ENCODE measurements around the gene MCC.

The MCC gene

DNA sequence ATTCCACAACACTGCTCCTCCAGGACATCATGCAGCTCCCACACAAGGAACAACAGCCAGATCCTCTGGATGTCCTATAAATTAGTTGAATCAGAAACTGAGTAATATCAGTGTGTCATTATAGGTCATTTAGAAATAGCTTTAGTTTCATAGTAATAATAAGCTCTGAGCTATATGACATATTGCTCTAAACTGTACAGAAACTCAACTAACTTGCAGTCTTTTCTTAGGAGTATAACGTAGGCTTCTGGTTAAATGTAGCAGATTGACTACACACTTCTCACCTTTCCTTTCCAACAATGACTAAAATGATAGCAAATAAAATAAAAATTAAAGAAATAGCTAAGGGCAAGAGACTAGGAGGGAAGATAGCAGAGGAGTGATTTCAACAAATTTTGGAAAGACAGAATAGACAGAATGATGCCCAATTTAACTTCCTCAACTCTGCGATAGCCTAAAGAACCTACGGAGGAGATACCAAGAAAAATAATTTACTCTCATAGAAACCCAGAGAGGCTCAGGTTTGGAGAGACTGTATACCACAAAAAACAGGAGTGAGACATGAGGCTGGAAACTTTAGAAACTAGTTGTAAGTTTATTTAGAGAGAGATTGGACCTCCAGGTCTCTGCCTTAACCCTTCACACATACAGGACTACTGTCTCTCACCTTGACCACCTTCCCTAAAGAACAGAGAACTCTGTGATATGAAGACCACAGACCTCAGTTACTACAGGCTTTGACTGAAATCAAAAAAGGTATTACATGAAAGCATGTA is 247.1 kb downstream of the MCC start:
- DNase-seq: no peak

DNA sequence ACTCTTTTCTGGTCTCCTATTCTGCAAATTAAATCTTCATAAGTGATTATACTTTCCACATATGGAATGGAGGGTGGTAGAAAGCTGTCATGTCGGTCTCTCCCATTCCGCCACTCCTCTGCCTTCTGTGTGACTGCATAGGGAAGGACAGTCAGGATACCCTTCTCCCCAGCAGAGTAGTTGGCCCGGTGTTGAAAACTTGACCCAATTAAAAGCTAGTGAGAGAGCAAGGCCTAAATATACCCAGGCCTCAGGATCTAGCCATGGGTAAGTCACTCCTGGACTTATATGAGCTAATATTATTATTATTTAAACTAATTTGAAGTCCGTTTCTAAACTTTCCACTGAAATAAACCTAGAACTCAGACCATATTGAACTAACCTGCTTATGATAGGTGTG is 248.2 kb downstream of the MCC start:
- no peak for DNase-seq

DNA sequence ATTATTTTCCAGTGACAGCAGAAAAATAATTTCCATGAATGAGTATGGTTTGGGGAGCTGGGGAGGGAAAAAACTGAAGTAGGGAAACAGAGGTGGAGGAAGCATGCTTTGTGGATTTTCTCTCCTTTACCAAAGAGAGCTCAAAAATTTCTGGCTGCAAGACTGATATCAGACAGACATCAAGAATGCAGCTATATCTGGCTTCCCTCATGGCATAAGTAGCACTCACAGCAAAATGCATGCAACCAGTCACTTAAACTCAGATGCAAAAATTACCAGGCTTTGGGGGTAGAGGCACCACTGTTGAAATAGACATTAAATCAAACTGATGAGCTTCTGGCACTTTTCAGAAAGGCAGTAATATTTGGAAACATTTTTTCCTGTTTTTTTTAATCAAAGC is 250.4 kb downstream of the MCC start:
- no peak for DNase-seq

DNA sequence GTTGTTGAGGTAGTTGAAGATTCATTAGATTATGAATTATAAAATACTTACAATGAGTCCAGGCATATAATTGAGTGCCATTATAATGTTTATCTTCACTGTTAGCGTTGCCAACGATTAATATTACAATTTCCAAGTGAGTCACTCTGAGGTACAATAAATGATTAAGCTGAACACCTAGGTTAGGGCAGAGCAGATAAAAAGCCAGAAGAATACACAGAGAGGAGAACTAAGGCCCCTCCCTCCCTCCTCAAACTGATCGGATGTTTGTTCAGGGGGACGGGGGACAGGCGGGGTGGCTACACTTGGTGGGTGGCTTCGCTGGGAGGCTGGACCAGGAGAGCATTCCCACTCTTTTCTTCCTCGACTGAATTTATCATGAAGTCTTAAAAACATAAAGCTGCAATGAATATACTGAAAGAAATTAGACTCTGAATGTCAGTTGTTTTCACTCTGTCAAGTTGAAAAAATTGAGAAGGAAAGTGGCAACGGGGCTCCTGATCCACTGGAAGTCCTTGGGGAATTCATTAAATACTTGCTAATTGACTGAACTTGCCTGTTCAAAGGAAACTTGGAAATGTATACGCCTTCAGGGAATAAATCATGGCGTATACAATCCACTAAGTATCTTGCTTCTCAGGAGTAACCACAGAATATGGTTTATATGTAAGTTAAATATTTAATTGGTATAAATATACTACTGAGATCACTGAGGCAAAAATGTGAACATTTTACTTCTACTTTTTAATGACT is 251.5 kb downstream of the MCC start:
- no peak for DNase-seq

DNA sequence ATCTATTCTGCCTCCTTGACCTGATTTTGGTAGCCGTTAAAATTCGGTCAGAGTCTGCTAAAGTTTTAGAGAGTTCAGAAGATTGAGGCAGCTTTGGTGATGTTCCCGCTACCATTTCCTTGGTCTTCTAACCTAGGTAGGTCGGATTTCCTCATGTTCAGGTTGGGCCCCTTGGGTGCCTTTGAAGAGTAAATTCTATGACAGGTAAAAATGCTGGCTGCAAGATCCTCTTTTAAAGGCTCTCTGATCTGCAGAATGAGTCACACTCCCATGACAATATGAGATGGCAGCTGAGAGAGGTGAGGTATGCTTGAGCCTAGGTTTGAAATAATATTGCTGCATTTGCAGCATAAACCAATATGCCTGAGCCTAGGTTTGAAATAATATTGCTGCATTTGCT is 252.4 kb downstream of the MCC start:
- no peak for DNase-seq

DNA sequence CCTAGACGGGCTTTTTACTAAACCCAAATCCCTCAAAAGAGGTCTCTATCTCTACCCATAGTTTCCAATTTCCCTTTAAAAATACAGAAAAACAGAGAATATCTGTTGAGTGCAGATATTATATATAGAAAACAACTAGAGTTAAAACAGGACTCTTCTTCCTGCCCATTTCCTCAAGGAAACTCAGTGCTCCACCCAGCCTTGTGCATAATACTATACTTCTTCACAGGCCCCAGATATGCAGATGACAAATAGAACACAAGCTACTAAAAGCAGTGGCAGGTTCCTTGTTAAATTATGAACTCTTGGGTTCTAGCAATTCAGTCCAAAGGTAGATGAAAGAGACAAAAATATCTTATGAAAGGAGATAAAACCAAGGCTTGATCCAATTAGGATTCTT is 253.7 kb downstream of the MCC start:
- DNase-seq: no peak

DNA sequence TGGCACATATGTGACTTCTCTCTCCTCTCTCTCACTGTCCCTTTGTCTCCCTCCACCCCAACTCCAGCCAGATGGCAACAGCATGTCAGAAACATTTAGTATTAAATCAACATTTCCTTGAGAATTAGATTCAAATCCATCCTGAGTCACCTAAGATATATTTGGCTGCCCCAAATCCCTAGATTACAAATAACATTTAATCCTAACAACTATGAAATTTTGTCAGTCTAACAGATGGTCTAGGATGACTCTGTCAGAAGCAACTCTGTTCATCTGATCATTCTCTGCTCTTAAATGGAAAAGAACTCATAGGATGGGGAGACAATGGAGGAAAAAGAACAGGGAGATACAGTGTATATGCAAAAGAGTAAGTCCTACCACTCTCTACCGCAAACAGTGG is 254.6 kb downstream of the MCC start:
- DNase-seq: no peak

DNA sequence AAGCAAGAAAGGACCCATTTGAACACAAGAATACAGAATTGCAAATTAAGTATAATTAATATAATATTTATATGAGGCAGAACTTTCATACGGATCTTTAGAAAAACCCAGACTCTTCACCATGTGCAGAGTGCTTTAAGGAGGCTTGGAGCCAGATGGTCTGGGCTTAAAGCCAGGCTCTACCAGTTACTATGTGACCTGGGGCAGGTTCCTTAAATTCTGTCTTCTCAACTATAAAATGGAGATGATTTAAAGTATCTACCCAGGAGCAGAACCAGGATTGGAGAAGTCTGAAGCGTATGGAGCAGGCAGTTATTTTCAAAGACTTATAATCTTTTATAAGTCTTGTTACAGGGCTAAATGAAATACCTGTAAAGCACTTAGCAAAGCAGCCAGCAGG is 255.6 kb downstream of the MCC start:
- no peak for DNase-seq

DNA sequence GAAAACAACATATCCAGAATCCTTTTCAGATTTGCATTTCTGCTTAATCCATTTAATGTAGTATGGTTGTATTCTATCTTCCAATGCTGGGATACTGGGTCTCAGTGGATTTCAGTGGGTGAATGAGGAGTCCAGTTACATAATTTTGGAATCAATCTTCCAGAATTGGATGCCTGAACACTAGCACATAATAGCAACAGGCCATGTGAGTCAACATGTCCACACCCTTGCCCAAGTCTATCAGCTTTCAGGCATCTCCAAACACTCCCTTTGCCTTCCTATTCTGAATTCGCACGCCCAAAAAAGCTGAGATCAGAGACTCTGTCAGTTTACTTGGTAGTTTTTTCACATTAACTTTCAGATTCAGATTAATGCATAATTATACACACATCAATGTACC is 256.0 kb downstream of the MCC start:
- no peak for DNase-seq

DNA sequence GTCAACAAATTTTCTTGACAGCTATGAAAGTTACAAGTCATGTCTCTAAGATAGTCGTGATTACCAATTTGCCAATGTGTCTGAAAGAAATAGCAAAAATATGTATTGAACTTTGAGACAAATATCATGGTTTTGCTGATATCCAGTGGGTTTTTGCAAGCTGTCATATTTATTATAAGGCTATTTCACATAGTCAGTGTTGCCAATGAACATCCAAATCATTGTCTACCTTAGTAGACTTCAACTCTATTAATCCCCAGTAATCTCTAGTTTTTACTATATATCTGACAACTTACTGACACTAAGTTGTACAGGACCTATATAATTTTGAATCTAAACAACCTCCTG is 256.6 kb downstream of the MCC start:
- DNase-seq: no peak

DNA sequence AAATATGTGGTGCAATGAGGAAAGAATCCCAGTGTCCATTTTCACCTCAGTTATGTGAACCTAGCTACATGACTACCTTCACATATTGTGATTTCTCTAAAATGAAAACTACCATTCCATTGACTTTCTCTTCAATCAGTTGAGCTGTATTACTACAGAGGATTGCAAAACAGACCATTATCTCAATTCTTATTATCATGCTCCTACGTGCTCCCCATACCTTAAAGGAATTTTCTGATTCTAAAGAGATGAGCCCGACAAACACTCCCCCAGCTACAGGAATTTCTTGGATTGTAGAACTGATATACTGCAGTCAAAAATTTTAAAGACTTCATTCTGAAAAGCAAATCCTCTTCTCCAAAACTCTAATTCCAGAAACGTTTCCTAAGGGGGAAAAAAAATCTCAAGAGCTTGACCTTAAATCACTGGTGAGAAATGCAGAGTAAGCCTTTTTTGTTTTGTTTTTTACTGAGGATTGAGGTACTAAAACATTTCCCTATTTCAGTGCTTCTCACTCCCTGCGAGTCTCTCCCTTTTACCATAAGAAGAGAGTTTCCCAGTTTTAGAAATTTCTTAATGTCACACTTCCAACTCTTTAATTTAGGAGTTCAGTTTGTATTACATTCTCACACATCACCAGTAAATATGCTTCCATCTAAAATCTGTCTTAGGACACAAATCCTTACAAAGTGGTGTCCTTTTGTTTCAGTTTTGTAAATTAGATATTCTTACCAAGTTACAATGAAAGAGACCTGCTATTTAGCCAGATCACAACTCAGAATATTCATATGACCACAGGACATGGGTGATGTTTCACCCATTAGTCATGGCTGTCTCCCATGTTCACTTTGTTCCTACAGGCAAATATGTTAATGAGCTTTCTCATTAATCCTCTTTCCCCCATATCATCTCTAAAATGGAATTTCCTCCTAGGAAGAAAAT is 257.3 kb downstream of the MCC start:
- no peak for DNase-seq

DNA sequence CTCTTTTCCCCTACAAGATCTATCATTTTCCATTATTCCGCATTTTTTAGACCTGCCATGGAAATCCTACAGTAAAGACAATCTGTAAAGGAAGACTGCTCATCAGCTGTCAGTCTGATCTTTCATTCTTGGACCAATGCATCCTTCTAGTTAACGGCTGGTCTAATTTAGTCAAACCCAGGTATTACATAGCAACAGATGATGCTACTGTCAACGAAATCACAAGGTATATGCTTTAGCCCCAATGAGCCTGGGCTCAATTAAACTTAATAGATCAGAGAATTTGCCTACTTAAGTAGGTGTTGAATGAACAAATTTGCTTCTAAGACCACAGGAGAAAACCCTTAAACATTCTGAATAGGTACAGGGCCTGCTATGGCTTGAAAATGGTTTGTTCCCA is 260.5 kb downstream of the MCC start:
- DNase-seq: no peak

DNA sequence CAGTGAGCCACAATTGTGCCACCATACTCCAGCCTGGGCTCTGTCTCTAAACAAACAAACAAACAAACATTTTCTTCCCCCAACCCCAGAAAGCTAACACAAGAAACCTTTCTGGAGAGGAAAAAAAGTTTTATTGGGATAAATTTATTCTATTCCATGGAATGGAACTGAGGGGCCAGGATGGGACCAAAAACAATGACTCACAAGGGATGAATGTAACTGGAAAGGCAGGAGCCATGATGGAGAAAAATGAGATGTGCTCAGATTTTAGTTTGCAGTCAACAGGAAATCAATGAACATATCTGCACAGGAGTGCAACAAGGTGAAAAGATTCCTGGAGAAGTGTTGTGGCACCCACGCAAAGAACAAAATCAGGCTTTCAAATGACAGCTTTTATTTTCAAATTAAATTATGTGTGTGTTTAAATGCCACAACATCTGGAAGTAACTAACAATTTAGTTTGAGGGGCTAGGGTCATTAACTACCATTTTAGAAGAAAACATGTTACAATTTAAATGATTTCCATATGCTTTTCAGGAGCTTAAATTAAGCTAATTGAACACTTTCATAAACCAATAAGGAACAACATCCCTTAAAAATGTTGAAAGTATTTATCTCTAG is 262.0 kb downstream of the MCC start:
- DNase-seq: no peak

DNA sequence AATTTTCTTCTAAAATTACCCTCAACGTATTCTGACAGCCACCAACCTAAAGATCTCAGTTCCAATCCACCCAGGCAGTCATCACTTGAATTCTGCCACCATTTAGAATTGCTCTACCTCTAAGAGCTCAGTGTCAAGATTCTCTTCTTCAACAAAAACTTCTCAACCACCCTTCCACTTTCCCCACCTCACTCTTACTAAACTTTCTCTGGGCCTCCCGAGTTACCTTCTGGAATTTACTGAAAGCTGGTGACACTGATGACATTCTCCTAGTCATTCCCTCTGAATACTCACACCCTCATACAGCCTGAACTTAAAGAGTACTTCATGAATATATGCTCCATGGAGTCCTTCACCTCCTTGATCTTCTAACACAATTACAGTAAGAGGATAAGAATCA is 263.0 kb downstream of the MCC start:
- no peak for DNase-seq

DNA sequence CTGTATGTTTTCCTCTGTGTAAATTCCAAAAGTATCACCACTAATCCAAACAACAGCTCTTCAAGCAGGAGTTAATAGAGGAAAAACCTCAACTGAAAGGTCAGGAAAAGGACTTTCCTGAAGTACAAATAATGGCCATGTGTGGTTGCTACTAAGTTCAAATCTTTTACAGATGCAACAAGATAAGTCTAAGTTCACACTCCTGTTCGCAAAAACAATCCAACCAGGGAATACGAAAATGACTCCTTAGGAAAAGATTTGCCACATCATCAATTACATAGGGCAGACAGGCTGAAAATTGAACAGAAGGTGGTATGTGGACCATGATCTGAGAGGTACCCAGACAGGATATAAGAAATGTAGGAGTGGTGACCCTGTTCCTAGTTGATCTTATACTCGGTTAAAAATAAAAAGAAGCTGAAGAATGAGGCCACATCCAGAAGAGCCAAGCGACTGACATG is 263.6 kb downstream of the MCC start:
- no peak for DNase-seq

DNA sequence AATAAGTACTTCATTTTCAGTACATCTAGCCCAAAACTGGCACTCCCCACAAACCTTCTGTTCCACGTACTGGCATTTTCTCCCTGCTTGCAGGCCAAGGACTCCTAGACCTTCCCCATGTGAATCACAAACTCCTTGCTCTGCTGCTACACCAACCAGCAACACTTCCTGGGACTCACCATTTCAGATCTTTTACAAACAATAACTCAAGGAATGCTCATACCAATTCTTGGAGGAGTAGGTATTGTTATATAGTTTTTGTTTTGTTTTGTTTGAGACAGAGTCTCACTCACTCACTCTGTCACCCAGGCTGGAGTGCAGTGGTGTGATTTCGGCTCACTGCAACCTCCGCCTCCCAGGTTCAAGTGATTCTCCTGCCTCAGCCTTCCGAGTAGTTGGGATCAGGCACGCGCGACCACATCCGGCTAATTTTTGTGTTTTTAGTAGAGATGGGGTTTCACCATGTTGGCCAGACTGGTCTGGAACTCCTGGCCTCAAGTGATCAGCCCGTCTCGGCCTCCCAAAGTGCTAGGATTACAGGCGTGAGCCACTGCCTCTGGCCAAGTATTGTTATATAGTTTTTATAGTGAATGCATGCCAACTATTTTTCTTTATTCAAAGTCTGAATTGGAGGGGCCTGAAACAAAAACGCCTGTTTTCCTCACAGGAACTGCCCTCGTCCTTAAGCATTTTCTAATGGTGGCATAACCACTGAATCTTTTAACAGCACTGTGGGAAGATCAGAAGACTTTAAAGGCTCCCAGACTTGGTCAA is 264.2 kb downstream of the MCC start:
- no peak for DNase-seq

DNA sequence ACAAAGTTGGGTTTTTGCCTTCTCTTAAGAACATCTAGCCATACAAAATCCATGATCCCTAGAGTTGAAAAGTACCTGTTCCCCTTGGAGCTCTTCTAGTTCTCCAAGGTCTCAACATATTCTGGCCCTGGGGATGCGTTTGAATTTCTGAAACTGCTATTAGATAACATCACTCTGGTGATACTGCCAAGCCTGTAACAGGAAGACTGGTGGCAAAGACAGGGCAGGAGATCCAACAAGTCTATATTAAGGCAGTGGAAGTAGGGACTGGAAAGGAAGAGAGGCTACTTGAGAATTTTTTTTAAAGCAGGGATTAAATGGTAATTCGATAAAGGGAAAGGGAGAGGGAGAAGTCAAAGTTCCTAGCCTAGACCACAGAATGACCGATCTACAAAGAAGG is 264.9 kb downstream of the MCC start:
- DNase-seq: no peak

DNA sequence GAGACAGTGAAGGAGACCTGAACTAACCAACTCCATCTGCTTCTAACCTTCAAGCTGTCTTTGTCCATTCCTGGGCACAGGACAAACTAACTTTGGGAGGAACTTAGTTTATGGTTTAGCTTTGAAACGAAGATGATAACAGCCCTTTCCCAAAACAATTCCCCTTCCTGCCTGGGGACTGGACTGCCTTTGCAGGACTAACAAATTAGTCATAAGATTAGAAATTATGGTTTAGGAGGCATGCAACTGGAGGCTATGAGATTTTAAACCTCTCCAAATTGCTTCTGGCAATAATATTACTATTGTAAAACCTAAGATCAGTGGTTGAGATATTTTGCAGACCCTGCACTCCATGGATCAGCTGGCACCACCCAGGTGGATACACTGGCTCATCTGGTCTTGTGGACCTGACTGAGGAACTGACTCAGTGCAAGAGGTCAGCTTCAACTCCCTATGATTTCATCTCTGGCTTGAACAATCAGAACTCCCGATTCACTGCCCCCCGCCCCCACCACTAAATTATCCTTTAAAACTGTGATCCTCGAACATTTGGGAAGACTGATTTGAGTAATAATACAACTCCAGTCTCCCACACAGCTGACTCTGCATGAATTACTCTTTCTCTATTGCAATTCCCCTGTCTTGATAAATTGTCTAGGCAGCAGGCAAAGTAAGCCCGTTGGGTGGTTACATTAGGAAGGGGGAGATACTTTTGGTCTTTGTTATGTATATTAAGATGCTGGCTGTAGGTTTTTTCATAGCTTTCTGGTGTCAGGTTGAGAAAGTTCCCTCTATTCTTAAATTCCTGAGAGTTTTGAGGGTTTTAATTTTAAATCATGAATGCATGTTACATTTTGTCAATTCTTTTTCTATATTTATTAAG is 266.7 kb downstream of the MCC start:
- no peak for DNase-seq

DNA sequence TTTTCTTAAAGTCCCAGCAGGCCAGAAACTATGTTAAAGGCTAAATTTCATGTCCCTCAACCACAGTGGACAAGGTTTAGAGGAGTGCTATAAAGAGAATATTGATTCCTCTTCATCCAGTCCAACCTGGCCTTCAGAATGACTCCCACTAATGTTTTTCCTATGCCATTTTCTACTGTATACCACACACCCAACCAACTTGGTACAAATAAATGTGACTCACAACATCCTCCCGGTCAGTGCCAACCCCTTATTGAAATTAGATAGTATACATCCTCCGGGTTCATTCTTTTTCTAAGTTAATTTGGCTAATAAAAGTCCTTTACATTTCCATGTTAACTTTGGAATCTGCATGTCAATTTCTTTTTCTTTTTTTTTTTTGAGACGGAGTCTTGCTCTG is 268.6 kb downstream of the MCC start:
- no peak for DNase-seq

DNA sequence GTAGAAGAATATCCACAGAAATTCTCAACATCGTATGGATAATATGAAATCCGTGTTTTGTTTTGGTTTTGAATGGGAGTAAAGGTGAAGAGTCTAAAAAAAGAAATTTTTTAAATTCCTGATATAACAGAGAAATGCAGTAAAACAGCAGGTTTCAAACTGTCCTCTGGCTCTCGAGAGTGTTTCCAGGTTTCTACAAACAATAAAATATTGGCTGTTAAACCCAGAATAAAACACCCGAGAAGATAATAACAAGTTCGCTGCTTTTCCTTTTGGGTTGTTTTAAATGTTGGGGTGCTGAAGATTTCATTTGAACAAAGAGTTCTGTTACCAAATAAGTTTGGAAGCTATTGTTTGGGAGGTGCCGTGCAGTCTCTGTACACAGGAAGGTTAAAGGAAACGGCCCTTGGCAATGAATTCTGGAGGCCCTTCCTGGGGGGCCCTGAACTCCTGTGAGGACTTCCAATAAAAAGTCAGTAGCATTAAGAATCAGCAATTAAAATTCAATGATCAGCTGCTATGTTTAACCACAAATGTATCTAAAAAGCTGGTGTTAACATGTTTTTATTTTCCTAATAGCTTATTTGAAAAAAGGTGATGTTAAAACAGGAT is 269.2 kb downstream of the MCC start:
- DNase-seq: no peak

DNA sequence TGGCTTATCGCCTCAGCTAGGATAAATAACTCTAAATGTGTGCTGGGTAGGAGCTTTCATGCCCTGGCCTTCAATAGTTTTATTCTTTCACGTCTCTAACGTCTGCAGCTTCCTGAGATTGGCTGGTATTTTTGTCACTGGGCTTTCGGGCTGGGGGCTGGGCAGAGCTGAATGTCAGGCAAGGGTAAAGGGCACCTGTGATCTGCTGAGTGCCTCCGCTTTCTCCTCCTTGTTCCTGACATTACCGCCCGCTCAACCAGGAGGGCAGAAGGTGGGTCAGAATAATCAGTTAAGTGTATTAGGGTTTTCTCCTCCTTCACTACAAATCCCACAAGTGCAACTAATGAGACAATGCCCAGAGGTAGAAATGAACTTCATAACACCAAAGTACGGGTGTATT is 270.1 kb downstream of the MCC start:
- no peak for DNase-seq

Measured in stimulated activated CD4-positive, alpha-beta T cell treated with anti-CD3 and anti-CD28 coated beads, Interleukin-2, amount 100 ng/mL, for 24 hours (primary cell).